RWPE2 (cell line): ENCODE data around the gene CASK.

Experiments used
- ATAC-seq: fragments of 200-7000 bp; cut with Tn5 transposase; 3 replicates; pipeline ENCODE4 v1.9.1; 2021; ENCODE audit warnings: low read depth
- DNase-seq: peaks from one replicate; pipeline ENCODE4 v3.0.0-alpha.2; 2020; ENCODE audit warnings: low spot score
- H3K27ac ChIP-seq: fragments of 450-650 bp; 2 replicates; pipeline ENCODE4 v1.5.1; 2017; ENCODE audit warnings: mild to moderate bottlenecking; ENCODE audit not compliant: poor library complexity, severe bottlenecking
- H3K27me3 ChIP-seq: fragments of 250-450 bp; sonication (Bioruptor Pico); 2 replicates; pipeline ENCODE4 v1.5.1; 2021; ENCODE audit warnings: mild to moderate bottlenecking, moderate library complexity; ENCODE audit not compliant: insufficient read depth, poor library complexity, severe bottlenecking
- H3K36me3 ChIP-seq: fragments of 250-450 bp; sonication (Bioruptor Pico); 2 replicates; pipeline ENCODE4 v1.5.1; 2020; ENCODE audit warnings: low read depth, mild to moderate bottlenecking, moderate library complexity
- H3K4me1 ChIP-seq: fragments of 250-450 bp; sonication (Bioruptor Pico); 2 replicates; pipeline ENCODE4 v1.5.1; 2021; ENCODE audit warnings: mild to moderate bottlenecking, moderate library complexity; ENCODE audit not compliant: insufficient read depth, poor library complexity, severe bottlenecking
- H3K4me3 ChIP-seq: fragments of 250-450 bp; sonication (Bioruptor Pico); 2 replicates; pipeline ENCODE4 v1.5.1; 2021; ENCODE audit warnings: mild to moderate bottlenecking, moderate library complexity; ENCODE audit not compliant: severe bottlenecking
- H3K9me3 ChIP-seq: fragments of 250-450 bp; sonication (Bioruptor Pico); 2 replicates; pipeline ENCODE4 v1.5.1; 2021; ENCODE audit warnings: mild to moderate bottlenecking, moderate library complexity; ENCODE audit not compliant: severe bottlenecking
- CTCF ChIP-seq: fragments of 450-650 bp; IDR thresholded peaks from one replicate; pipeline ENCODE4 v1.5.1; 2017; ENCODE audit warnings: mild to moderate bottlenecking, moderate library complexity; ENCODE audit not compliant: poor library complexity, severe bottlenecking

CASK gene

GRCh38 chrX:41870719-41871151 is 52.6 kb downstream of the CASK start:
- no peaks in the 10 kb centered on the region for H3K4me1 ChIP-seq
- ATAC-seq (no peak), DNase-seq (no peak)
- no peaks in the 10 kb centered on the region for H3K9me3 ChIP-seq
- H3K27ac ChIP-seq, result no peak overlapping the region
- no peak for TF ChIP-seq CTCF
- no peaks in the 10 kb centered on the region for H3K27me3 ChIP-seq
- H3K36me3 ChIP-seq, result no peaks in the 10 kb centered on the region
- H3K4me3 ChIP-seq, result no peak overlapping the region

GRCh38 chrX:41868392-41868977 is 54.9 kb downstream of the CASK start:
- no peaks in the 10 kb centered on the region for H3K36me3 ChIP-seq
- no peaks in the 10 kb centered on the region for H3K4me1 ChIP-seq
- H3K4me3 ChIP-seq, result no peak overlapping the region
- H3K27ac ChIP-seq, result no peak overlapping the region
- H3K9me3 ChIP-seq, result no peaks in the 10 kb centered on the region
- ATAC-seq (no peak), DNase-seq (no peak)
- TF ChIP-seq CTCF, result no peak
- H3K27me3 ChIP-seq, result no peaks in the 10 kb centered on the region

GRCh38 chrX:41863343-41864203 is 59.8 kb downstream of the CASK start:
- no peak for DNase-seq
- Histone ChIP-seq H3K4me1 (no peaks in the 10 kb centered on the region), H3K27ac (no peak overlapping the region), H3K4me3 (no peak overlapping the region), H3K27me3 (no peaks in the 10 kb centered on the region), H3K36me3 (no peaks in the 10 kb centered on the region), H3K9me3 (no peaks in the 10 kb centered on the region)
- TF ChIP-seq CTCF, result no peak
- no peak for ATAC-seq

- no peak for TF ChIP-seq CTCF
- no peaks in the 10 kb centered on the region for H3K9me3 ChIP-seq
- no peaks in the 10 kb centered on the region for H3K36me3 ChIP-seq
- DNase-seq (no peak), ATAC-seq (no peak)
- no peak overlapping the region for H3K27ac ChIP-seq
- no peak overlapping the region for H3K4me3 ChIP-seq
- H3K27me3 ChIP-seq, result no peaks in the 10 kb centered on the region
- H3K4me1 ChIP-seq, result no peaks in the 10 kb centered on the region
Observed at GRCh38 chrX:41862562-41863184, 60.7 kb downstream of the CASK start.
